ENCODE measurements around the gene KCNE4.
A peak's percentile ranks its signal among the peaks of the same experiment; 100 is the strongest.

Gene KCNE4

DNA sequence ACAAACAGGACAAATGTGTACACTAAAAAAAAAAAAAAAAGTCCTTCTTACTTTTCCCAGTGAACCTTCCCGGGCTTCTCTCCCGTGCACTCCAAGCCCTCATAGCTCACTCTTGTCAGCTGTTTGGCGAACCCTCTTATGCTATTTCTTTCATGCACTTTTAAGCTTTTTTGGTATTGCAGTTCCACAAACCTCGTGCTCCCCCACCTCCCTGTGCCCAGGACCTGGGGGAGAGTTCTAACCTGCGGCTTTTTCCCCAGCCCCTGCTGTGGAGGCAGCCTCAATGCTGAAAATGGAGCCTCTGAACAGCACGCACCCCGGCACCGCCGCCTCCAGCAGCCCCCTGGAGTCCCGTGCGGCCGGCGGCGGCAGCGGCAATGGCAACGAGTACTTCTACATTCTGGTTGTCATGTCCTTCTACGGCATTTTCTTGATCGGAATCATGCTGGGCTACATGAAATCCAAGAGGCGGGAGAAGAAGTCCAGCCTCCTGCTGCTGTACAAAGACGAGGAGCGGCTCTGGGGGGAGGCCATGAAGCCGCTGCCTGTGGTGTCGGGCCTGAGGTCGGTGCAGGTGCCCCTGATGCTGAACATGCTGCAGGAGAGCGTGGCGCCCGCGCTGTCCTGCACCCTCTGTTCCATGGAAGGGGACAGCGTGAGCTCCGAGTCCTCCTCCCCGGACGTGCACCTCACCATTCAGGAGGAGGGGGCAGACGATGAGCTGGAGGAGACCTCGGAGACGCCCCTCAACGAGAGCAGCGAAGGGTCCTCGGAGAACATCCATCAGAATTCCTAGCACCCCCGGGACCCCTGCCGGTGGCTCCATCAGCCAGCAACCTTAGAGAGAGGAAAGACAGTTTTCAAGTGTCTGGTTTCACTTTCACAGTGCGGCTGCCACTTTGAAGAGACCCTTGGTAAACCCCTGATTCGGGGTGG lies 826 bp downstream of the KCNE4 start:
- no peak for TF ChIP-seq CTCF (IDR thresholded peaks at IDR 0.05; ENCODE audit: low read depth, low read length)
- H3K4me3 ChIP-seq (ENCODE audit: low read depth, low read length) = peak overlapping the region; percentile 70

- TF ChIP-seq CTCF (IDR thresholded peaks at IDR 0.05; ENCODE audit: low read depth, low read length) = no peak
- peak overlapping the region; percentile 70 for H3K4me3 ChIP-seq (ENCODE audit: low read depth, low read length)
Measured at GRCh38 chr2:223053484-223054192, 1.6 kb downstream of the KCNE4 start.

GRCh38 chr2:223054193-223054781 lies 2.3 kb downstream of the KCNE4 start:
- TF ChIP-seq CTCF (IDR thresholded peaks at IDR 0.05; ENCODE audit: low read depth, low read length) = no peak

DNA sequence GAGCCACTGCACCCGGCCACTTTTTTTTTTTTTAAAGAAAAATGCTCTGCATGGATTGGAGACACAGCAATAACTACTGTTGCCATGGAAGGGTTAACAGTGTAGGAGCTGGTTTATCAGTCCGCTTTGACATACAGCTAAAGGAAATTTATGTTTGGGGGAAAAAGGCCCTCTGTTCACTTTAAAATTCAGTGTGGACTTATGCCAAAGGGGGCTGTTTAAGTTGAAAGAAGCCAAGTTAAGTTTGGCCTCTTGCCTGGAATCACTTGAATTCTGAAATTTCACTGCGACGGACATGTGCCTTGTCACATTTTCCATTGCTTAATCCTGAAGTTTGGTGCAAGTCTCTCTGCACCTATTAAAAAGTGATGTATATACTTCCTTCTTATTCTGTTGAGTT lies 3.1 kb downstream of the KCNE4 start:
- no peak overlapping the region for H3K4me3 ChIP-seq (ENCODE audit: low read depth, low read length)
- TF ChIP-seq CTCF (IDR thresholded peaks at IDR 0.05; ENCODE audit: low read depth, low read length) = no peak

More at GRCh38 chr2:223054193-223054781, 2.3 kb downstream of the KCNE4 start:
- peak overlapping the region; percentile 70 for H3K4me3 ChIP-seq (ENCODE audit: low read depth, low read length)

GRCh38 chr2:223055836-223056235 lies 3.8 kb downstream of the KCNE4 start:
- no peak for TF ChIP-seq CTCF (IDR thresholded peaks at IDR 0.05; ENCODE audit: low read depth, low read length)
- no peak overlapping the region for H3K4me3 ChIP-seq (ENCODE audit: low read depth, low read length)

DNA sequence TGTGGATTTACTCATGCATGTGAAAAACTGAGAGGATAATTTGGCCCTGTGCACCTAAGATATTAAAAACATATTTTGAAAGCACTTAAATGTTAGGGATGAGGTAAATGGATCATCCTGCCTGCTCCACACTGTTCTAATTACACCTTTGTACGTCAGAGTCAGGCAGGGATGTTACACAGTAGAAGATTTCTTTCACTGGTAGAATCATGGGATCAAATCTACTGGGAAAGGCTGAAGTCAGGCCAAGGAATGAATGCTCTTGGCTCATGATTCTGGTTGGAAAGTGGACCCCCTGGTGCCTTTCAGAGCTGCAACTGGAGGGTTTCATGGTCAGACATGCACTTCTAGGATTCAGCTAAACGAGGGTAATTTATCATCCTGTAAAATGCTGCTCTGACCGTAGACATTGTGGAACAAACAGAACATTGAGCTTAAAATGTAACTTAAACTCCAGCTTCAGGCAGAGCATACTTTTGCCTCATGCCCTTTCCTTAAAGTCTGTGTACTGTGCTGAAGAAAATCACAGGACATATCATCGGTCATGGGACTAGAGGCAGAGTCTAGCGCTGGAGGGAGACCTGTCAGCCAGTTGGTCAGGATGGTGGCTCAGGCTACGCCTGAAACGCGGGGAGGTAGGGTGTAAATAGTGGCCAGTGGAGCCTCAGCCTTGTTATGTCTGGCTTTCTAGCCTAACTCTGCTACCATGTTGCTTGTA lies 4.9 kb downstream of the KCNE4 start:
- H3K4me3 ChIP-seq (ENCODE audit: low read depth, low read length) = no peak overlapping the region
- no peak for TF ChIP-seq CTCF (IDR thresholded peaks at IDR 0.05; ENCODE audit: low read depth, low read length)
